Activated CD4-positive, alpha-beta T cell treated with anti-CD3 and anti-CD28 coated beads, Interleukin-2, amount 10 ng/mL, durations not matched to agents 7 days and 5 days (primary cell): ENCODE results near the gene GPRC5C. TPM values are rescaled to one million over a fixed set of nuclear protein-coding genes. Genes with fewer than 3 reads are reported as not detected.

Experiments used
- CTCF ChIA-PET: fragments of 350-600 bp; sonication (Branson Sonifier 250); formaldehyde crosslinking; loops from one replicate; lab custom pipeline; 2021; ENCODE audit warnings: antibody characterized with exemption; lab: Charles Lee
- POLR2A ChIA-PET: fragments of 350-600 bp; sonication (Branson Sonifier 250); formaldehyde crosslinking; loops from one replicate; lab custom pipeline; 2021; ENCODE audit warnings: antibody characterized with exemption; lab: Charles Lee
- DNase-seq: peaks from one replicate; pipeline ENCODE4 v3.0.0-alpha.2; 2020
- H3K27ac Mint-ChIP-seq: one replicate; pipeline ENCODE4 v1.8.0; 2021; ENCODE audit warnings: mild to moderate bottlenecking, moderate library complexity, mixed read lengths
- H3K27me3 Mint-ChIP-seq: one replicate; pipeline ENCODE4 v1.8.0; 2021; ENCODE audit warnings: mixed read lengths
- H3K36me3 Mint-ChIP-seq: one replicate; pipeline ENCODE4 v1.8.0; 2021; ENCODE audit warnings: low read depth, mixed read lengths
- H3K4me1 Mint-ChIP-seq: one replicate; pipeline ENCODE4 v1.8.0; 2021; ENCODE audit warnings: mixed read lengths
- H3K4me3 Mint-ChIP-seq: one replicate; pipeline ENCODE4 v1.8.0; 2021; ENCODE audit warnings: mild to moderate bottlenecking, moderate library complexity, mixed read lengths
- H3K9me3 Mint-ChIP-seq: one replicate; pipeline ENCODE4 v1.8.0; 2021; ENCODE audit warnings: mixed read lengths
- total RNA-seq, 2 experiments: library from RNA; stranded (reverse); gene quantifications; one replicate each; pipeline ENCODE4 v1.2.3, GENCODE V29; 2021

GPRC5C gene
- total RNA-seq, 2 experiments from 2014 or later = not detected

DNA sequence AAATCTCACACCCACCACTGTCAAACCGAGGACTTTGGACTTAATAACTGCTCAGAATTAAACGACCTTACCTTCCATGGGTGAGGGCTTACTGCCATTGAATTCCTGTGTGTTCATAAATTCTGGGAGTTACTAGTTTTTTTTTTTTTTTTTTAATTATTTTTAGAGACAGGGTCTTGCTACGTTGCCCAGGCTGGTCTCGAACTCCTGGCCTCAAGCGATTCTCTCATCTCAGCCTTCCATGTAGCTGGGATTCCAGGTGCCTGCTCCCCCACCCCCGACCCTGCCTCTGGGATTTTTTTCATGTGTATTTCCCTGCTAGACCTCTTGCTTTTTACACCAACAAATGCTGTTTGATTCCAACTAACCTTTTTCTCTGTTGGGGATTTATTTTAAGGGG lies 19.7 kb downstream of the GPRC5C start:
- Mint-ChIP-seq H3K36me3 (no peaks in the 10 kb centered on the region), H3K27me3 (peaks cover 24% of the 10 kb centered on the region), H3K27ac (no peak overlapping the region), H3K9me3 (no peaks in the 10 kb centered on the region), H3K4me1 (peaks cover 18% of the 10 kb centered on the region), H3K4me3 (no peak overlapping the region)
- ChIA-PET CTCF (interaction anchor here (1.1 to 3.0 kb wide), 2 partner anchors 12 to 72 kb away, joined by 5 to 15 read pairs; no protein-coding TSS in a partner anchor), POLR2A (no interaction called here)
- no peak for DNase-seq

DNA sequence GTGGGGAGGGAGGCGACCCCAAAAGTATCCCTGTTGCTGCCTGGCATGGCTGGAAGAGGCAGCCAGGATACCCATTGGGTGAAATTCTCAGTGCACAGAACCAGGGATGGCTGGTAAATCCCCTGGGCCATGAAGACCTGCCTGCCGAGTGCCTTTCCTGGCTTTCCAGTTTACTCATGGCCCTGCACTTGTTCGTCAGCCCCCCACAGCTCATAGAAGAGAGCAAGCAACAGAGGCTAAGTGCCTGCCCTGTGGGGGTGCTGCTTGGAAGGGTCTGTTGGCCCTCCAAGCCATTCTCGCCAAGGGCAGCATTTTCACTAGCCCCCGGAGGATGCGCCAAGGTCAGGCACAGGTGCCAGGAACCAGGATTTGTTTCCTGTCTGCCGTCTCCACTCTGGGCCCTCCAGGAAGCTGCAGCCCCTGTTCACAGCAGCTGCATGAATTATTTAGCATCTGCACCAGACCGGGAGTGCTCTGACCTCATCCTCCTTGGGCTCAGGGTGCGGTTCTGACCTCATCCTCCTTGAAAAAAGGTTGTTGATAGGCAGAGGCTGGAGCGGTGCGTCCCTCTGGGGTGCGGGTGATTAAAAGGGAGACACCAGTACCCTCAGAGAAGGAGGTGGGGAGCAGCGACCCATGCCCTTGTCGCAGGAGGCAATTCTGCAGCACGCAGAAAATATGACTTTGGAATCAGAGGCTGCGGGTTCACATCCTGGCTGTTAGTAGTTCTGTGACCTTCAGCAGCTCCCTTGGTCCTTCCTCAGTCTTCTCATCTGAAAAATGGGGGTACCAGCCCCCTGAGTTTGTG lies 20.3 kb downstream of the GPRC5C start:
- peaks cover 24% of the 10 kb centered on the region for H3K27me3 Mint-ChIP-seq
- H3K9me3 Mint-ChIP-seq = no peaks in the 10 kb centered on the region
- peak overlapping the region; percentile 50 for H3K27ac Mint-ChIP-seq
- H3K4me3 Mint-ChIP-seq = no peak overlapping the region
- no peaks in the 10 kb centered on the region for H3K36me3 Mint-ChIP-seq
- POLR2A ChIA-PET = no interaction called here
- peak; percentile 35 for DNase-seq
- CTCF ChIA-PET = interaction anchor here (0.9 to 3.0 kb wide), 5 partner anchors 11 to 84 kb away, joined by 3 to 15 read pairs (median 5); partner anchors contain the start of gene CD300A
- peaks cover 18% of the 10 kb centered on the region for H3K4me1 Mint-ChIP-seq

DNA sequence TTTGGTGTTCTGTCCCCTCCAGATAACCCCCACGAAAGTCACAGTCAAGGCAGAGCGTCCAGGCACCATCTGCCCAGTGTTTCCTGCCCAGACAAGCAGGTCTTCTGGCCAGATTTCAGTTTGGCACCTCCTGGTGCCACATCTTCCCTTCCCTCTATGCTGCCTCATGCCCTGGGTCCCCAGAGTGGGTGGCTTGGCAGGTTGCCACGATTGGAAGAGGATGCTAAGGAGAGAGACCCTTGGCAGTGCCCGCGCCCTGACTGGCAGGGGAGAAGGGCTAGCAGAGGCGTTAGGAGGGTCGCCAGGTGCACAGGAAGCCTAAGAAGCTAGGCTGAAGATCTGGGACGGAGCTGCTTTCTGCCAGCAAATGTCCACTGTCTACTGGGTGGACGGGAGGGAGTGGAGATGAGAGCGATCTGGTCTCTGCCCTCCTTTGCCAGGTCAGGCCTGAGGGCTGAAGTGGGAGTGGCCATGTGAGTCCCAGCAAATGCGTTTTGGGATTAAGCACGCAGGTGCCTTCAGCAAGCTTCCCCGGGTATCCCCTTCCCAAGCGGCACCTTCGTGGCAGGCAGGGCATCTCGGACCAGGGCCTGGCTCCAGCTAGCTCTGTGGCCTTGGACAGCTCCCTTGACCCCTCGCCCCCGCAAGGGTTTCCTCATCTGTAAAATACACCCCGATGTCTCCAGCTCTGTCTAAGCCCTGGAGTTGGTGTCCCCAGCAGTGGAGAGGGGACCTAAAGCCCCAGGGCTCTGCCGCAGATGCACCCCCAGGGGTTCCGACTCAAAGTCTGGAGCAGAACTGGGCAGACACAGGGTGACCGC lies 21.2 kb downstream of the GPRC5C start:
- Mint-ChIP-seq H3K4me1 (peaks cover 22% of the 10 kb centered on the region), H3K27ac (peak overlapping the region; percentile 50), H3K27me3 (peaks cover 24% of the 10 kb centered on the region), H3K9me3 (no peaks in the 10 kb centered on the region), H3K36me3 (no peaks in the 10 kb centered on the region), H3K4me3 (no peak overlapping the region)
- DNase-seq = no peak
- CTCF ChIA-PET = interaction anchor here (0.9 to 3.0 kb wide), 6 partner anchors 9 to 84 kb away, joined by 3 to 15 read pairs (median 5); partner anchors contain the start of gene CD300A
- POLR2A ChIA-PET = no interaction called here

DNA sequence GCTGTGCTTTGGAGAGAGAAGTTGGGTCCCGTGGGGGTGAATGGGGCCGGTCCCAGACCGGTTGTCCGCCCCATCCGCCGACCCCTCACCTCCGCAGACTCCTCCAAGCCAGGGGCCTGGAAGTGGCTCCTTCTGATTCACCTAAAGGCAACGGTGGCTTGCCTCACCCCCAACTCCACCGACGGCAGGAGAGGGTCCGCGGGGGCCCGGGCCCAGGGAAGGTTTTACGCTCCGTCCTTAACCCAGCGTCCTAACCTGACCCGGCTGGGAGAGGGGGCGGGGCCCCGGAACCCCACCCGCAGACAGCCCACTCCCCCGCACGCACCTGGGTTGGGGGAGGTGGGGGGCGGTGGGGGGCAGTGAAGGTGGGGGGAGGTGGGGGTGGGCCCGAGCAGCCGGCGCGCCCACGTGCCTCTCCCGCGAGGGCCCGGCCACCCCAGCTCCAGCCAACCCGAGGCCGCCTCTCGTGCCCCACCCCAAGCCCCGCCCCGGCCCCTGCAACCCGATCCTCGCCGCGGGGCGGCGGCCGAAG lies 21.8 kb downstream of the GPRC5C start:
- Mint-ChIP-seq H3K27ac (no peak overlapping the region), H3K36me3 (no peaks in the 10 kb centered on the region), H3K27me3 (peaks cover 30% of the 10 kb centered on the region), H3K4me3 (no peak overlapping the region), H3K4me1 (peaks cover 27% of the 10 kb centered on the region), H3K9me3 (no peaks in the 10 kb centered on the region)
- ChIA-PET POLR2A (no interaction called here), CTCF (interaction anchor here (1.1 to 2.4 kb wide), 7 partner anchors 9 to 85 kb away, joined by 3 to 8 read pairs (median 4); partner anchors contain the start of gene CD300A)
- peak; percentile 65 for DNase-seq

DNA sequence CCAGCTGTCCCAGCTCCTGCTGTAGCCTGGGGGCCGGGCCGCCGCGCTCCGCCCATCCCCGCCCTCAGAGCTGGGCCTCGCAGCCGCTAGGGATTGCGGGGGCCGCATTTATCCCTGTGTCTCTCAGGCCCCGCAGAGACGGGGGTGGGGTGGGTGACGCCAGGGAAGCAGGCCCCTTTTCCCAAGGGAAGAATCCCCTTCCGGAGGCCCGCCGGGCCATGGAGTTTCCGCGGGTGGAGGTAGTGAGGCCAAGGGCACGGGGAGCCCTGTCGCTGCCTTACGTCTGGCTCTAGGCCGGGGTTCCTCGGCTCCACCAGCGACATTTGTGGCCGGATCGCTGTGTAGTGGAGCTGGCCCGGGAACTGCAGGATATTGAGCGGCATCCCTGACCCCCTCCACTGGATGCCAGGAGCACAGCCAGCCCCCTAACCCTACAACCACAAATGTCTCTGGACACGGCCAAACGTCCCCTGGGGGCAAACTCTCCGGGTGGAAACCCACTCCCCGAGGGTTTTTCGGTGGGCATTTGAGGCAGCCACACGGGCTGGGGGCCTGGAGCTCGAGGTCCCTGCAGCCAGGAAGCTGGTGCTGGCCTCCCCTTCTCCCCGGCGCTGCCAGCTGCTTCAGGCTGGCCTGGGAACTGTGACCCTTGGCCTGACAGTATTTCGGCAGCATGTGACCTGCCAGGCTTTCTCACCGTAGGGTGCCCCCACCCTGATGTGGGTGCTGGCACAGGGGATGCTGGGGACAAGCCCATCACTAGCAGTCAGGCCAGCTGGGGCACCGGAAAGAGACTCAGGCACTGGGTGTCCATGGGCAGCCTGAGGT lies 22.5 kb downstream of the GPRC5C start:
- H3K27me3 Mint-ChIP-seq = peaks cover 34% of the 10 kb centered on the region
- no peak overlapping the region for H3K4me3 Mint-ChIP-seq
- ChIA-PET POLR2A (no interaction called here), CTCF (interaction anchor here (0.5 to 5.0 kb wide), 9 partner anchors 10 to 251 kb away, joined by 3 to 35 read pairs (median 4); partner anchors contain the start of genes CD300A, GPR142 and RPL38)
- no peak overlapping the region for H3K27ac Mint-ChIP-seq
- H3K9me3 Mint-ChIP-seq = no peaks in the 10 kb centered on the region
- DNase-seq = no peak
- H3K4me1 Mint-ChIP-seq = peaks cover 30% of the 10 kb centered on the region
- H3K36me3 Mint-ChIP-seq = no peaks in the 10 kb centered on the region

DNA sequence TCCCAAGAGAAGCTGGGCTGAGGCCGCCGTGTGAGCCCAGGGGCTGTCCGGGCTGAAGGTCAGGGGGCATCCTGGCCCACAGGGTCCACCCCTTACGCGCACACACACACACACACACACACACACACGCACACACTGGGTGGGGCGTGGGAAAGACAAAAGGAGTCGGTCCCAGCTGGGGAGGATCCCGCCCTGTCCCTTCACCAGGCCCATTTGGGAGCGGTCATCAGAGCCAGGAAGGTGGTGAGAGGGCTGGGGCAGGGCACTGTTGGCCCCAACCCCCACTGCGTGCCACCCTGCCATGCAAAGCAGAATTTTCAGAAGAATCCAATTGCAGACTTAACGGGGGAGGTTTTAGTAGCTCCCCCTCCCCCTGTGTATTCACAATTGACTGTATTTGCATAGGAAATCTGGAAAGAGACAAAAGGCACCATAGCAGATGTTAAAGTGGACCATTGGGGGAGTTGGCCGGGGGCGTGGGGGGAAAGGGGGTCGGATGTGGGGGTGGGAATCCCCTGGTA lies 23.2 kb downstream of the GPRC5C start:
- Mint-ChIP-seq H3K4me1 (peaks cover 30% of the 10 kb centered on the region), H3K4me3 (no peak overlapping the region), H3K36me3 (no peaks in the 10 kb centered on the region), H3K9me3 (no peaks in the 10 kb centered on the region), H3K27ac (no peak overlapping the region), H3K27me3 (peaks cover 34% of the 10 kb centered on the region)
- POLR2A ChIA-PET = no interaction called here
- DNase-seq = no peak
- CTCF ChIA-PET = interaction anchor here (0.5 to 5.0 kb wide), 8 partner anchors 11 to 252 kb away, joined by 3 to 35 read pairs (median 4); partner anchors contain the start of genes GPR142 and RPL38

DNA sequence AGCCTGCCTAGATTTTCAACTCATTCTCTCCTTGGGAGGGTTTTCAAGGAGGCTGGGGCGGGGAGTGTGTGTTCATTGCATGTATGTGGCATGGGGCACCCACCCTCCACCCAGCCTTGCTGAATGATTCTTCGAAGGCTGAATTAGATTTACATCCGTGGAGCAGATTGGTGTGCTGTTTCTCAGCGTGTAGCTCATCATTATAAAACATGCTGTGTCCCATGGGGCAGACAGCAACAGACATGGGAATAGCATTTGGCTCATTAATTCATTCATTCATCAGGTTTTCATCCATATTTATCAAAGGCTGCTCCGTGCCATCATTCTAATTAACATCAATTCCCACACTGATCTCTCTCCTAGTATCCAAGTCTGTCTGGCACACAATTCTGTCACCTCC lies 23.9 kb downstream of the GPRC5C start:
- ChIA-PET CTCF (interaction anchor here (0.6 to 5.0 kb wide), 5 partner anchors 76 to 671 kb away, joined by 3 to 35 read pairs (median 5); partner anchors contain the start of genes GPR142 and RPL38), POLR2A (no interaction called here)
- no peak overlapping the region for H3K4me3 Mint-ChIP-seq
- H3K4me1 Mint-ChIP-seq = peaks cover 30% of the 10 kb centered on the region
- DNase-seq = no peak
- no peak overlapping the region for H3K27ac Mint-ChIP-seq
- no peaks in the 10 kb centered on the region for H3K36me3 Mint-ChIP-seq
- H3K9me3 Mint-ChIP-seq = no peaks in the 10 kb centered on the region
- peaks cover 34% of the 10 kb centered on the region for H3K27me3 Mint-ChIP-seq

DNA sequence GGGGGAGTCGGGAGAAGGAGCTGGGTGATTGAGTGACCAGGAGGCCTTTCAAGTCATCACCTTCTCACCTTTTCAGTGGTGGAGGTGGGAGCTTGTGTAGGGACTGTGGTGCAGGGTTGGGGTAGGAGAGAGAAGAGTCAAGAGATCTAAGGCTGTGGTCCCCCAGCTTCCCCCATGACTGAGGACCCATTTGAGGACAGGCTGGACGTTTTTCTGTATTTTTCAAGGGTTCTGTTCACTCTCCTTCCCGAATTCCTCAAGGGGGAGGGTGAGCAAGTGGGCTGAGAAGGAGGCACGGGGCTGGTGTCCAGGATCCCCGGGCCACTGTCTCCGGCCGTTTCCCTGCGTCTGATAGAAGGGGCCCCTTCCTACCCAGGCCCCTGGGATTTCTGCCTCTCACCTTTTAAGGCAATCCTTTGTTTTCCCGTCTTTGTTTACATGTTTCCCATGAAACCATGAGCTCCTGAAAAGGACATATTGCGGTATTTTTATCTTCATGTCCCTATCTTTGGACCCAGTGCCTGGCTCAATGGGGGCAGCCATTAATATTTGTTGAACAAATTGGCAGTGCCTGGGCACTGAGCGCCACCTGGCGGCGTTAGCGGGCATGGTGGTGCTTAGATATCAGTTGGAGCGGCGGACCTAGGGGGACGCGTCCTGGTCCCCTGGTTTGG lies 25.4 kb downstream of the GPRC5C start:
- POLR2A ChIA-PET = no interaction called here
- Mint-ChIP-seq H3K27me3 (peaks cover 23% of the 10 kb centered on the region), H3K4me1 (peaks cover 28% of the 10 kb centered on the region), H3K4me3 (no peak overlapping the region), H3K27ac (no peak overlapping the region), H3K36me3 (no peaks in the 10 kb centered on the region), H3K9me3 (no peaks in the 10 kb centered on the region)
- DNase-seq = peak; percentile 69
- CTCF ChIA-PET = interaction anchor here (0.7 to 5.0 kb wide), 13 partner anchors 9 to 159 kb away, joined by 3 to 35 read pairs (median 4); partner anchors contain the start of genes CD300A, CD300C and GPR142

DNA sequence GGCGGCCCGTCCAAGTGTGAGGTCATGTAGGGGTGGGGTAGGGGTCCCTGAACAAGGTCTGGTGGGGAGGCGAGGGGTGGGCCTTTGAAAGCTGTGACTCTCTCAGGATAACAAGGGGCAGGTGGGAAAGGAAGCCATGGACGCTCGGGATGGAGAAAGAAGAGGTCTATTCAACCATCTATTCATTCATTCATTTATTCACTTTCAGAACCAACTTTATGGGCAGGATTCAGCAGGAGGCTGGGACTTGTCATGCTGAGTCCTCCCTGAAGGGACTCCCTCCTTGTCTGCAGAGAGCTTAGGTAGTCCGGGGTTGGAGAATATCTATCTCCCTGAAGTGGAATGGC lies 25.9 kb downstream of the GPRC5C start:
- CTCF ChIA-PET = interaction anchor here (1.0 to 5.0 kb wide), 8 partner anchors 8 to 160 kb away, joined by 3 to 35 read pairs (median 4); partner anchors contain the start of genes CD300A and GPR142
- Mint-ChIP-seq H3K9me3 (no peaks in the 10 kb centered on the region), H3K27me3 (peaks cover 18% of the 10 kb centered on the region), H3K27ac (no peak overlapping the region), H3K4me1 (peaks cover 23% of the 10 kb centered on the region), H3K36me3 (no peaks in the 10 kb centered on the region), H3K4me3 (no peak overlapping the region)
- DNase-seq = no peak
- POLR2A ChIA-PET = no interaction called here

DNA sequence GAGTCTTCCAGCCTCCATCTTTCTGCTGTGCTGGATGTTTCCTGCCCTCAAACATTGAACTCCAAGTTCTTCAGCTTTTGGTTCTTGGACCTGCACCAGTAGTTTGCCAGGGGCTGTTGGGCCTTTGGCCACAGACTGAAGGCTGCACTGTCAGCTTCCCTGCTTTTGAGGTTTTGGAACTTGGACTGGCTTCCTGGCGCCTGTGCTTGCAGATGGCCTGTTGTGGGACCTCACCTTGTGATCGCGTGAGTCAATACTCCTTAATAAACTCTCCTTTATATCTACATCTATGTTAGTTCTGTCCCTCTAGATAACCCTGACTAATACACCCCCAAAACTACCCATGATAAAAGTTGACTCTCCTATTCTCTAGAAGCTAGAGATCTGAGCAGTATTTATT lies 26.9 kb downstream of the GPRC5C start:
- H3K4me1 Mint-ChIP-seq = peaks cover 19% of the 10 kb centered on the region
- no peaks in the 10 kb centered on the region for H3K9me3 Mint-ChIP-seq
- DNase-seq = no peak
- H3K4me3 Mint-ChIP-seq = no peak overlapping the region
- no peaks in the 10 kb centered on the region for H3K36me3 Mint-ChIP-seq
- peak overlapping the region; percentile 10 for H3K27ac Mint-ChIP-seq
- H3K27me3 Mint-ChIP-seq = peaks cover 13% of the 10 kb centered on the region
- CTCF ChIA-PET = interaction anchor here (1.2 to 5.0 kb wide), 4 partner anchors 11 to 89 kb away, joined by 3 to 35 read pairs (median 14); partner anchors contain the start of gene GPR142
- POLR2A ChIA-PET = no interaction called here

DNA sequence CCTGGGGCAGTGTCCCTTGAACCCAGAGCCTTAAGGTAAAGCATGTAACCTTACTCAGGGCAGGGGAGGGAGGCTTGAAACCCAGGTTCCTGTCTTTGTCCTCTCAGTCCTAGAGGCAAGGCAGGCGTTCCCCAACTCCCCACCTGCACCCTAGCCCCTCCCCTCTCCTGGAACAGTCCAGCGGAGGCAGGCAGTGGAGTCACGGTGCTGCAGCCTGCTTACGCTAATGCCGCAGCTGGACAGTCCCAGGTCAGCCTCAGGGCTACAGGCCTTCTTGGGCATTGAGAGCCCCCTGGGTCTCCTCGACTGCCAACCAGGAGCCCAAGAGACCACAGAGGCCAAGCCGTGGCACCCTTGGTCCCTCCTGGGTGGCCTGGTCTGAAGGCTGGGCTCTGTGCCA lies 27.7 kb downstream of the GPRC5C start:
- ChIA-PET CTCF (interaction anchor here (1.2 to 5.0 kb wide), 3 partner anchors 79 to 90 kb away, joined by 3 to 35 read pairs (median 4); partner anchors contain the start of gene GPR142), POLR2A (no interaction called here)
- Mint-ChIP-seq H3K27me3 (peaks cover 13% of the 10 kb centered on the region), H3K4me3 (no peak overlapping the region), H3K4me1 (peaks cover 19% of the 10 kb centered on the region), H3K27ac (no peak overlapping the region), H3K9me3 (no peaks in the 10 kb centered on the region), H3K36me3 (no peaks in the 10 kb centered on the region)
- no peak for DNase-seq
